ENCODE results near the gene REXO1. TPM values are rescaled to one million over a fixed set of nuclear protein-coding genes. Genes with fewer than 3 reads are reported as not detected.

REXO1 gene
- total and polyA plus RNA-seq, 2 of the 8 experiments (the other 6 are each of a cell fraction or from before 2014, with no cell fraction given) = 42.4 to 44.3 TPM

DNA sequence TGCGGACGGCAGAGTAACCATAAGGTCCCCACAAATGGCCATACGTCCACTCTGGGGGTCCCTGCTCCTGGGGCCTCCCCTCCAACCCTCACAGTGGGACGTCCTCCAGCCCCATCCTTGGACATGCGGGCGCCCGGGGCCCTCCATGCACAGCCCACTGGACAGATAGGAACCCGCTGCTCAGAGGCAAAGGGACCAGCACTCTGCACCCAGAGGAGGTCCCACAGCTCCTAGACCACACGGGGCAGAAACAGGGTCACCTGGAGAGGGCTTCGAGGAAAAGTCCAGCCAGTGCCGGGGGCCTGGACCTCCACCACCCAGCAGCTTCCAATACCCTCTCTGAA, 11.1 kb downstream of the REXO1 start (continued):
- TF ChIP-seq RAD21 (IDR thresholded peaks at IDR 0.05 in 1 of 2, conservative IDR thresholded peaks at IDR 0.05 in 1 of 2; ENCODE audit: low read depth in 2 of 2, low read length in 2 of 2) = no peak
- TF ChIP-seq CTBP2 (IDR thresholded peaks at IDR 0.05; ENCODE audit: borderline replicate concordance, insufficient read depth, insufficient read length, low read length) = no peak
- no peak for TF ChIP-seq SP2 (IDR thresholded peaks at IDR 0.05; ENCODE audit: low read length)
- no peak for TF ChIP-seq RNF2 (IDR thresholded peaks at IDR 0.05; ENCODE audit: borderline replicate concordance, low read depth, low read length, missing control alignments, poor library complexity, severe bottlenecking)
- no peak for TF ChIP-seq CHD1 (IDR thresholded peaks at IDR 0.05; ENCODE audit: low read depth, low read length)
- TF ChIP-seq RFX5 (IDR thresholded peaks at IDR 0.05; ENCODE audit: borderline replicate concordance, low read depth, low read length) = no peak
- TF ChIP-seq SAP30 (IDR thresholded peaks at IDR 0.05; ENCODE audit: insufficient read depth, insufficient replicate concordance, low read length) = no peak
- no peak for TF ChIP-seq CEBPB (IDR thresholded peaks at IDR 0.05; ENCODE audit: low read depth, low read length)
- TF ChIP-seq CHD2 (IDR thresholded peaks at IDR 0.05; ENCODE audit: low read length) = no peak

Measured in H1 (cell line).